Measurements from ENCODE around the gene VWA7. TPM values are rescaled to one million over a fixed set of nuclear protein-coding genes. Genes with fewer than 3 reads are reported as not detected.
A peak's percentile ranks its signal among the peaks of the same experiment; 100 is the strongest.

The VWA7 gene
- polyA plus RNA-seq, 1 of the 3 experiments (the other 2 are of a cell fraction): 0.56 TPM

DNA sequence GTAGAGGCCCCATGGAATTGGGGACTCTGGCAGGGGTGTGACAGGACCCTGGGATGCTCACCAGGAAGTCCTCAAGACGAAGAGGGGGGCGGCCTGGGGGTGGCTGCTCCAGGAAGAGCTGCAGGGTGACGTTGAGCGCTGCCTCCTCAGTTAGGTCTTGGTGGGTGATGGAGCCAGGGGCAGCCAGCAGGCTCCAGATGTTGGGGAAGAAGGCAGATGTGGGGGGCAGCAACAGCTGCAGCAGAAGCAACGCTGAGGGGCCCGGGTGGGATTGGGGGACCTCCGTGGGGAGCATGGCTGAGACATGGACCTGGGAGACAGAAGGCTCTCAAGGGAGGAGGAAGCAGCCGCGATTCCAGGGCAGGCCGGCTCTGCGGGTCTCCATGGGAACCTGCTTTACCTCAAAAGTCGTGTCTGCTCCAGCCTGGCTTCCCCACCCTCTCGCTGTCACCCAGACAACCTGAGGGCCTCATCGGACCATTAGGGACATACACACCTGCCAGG is 591 bp downstream of the VWA7 start:
- Histone ChIP-seq H3K9ac (0 out of 2 replicates have a peak overlapping the region, but pooled peaks have one; percentile 23), H4K20me1 (ENCODE audit: insufficient read depth) (no peaks in the 10 kb centered on the region), H3K27ac (ENCODE audit: low read depth in 2 of 2, low read length in 1 of 2) (no peak overlapping the region), H3K4me3 (ENCODE audit: low read depth in 2 of 2, low read length in 1 of 2) (no peak overlapping the region), H3K4me2 (peak overlapping the region; percentile 69), H3K9me2 (no peaks in the 10 kb centered on the region), H3K27me3 (ENCODE audit: insufficient read depth) (no peaks in the 10 kb centered on the region), H3K9me3 (no peaks in the 10 kb centered on the region), H2AFZ (ENCODE audit: low read depth) (no peak overlapping the region), H3K4me1 (ENCODE audit: control insufficient read depth in 1 of 2, insufficient read depth in 2 of 2, low read depth in 1 of 2, low read length in 1 of 2) (peaks cover 9 to 10% of the 10 kb centered on the region in 2 experiments; a peak in 2 of 4 replicates), H3K36me3 (replicated peaks in 1 of 2; ENCODE audit: control insufficient read depth in 1 of 2, insufficient read depth in 2 of 2, low read length in 1 of 2) (peaks cover 0 to 29% of the 10 kb centered on the region in 2 experiments), H3F3A (replicated peaks; ENCODE audit: insufficient read depth) (peaks cover 3% of the 10 kb centered on the region), H3K79me2 (ENCODE audit: insufficient read depth) (no peaks in the 10 kb centered on the region)
- ChIA-PET CTCF (interaction anchor here (2.0 to 9.9 kb wide), 2 partner anchors 9 to 14 kb away, joined by 8 to 62 read pairs; no protein-coding TSS in a partner anchor), POLR2A (no interaction called here)
- 53% methylated on average over 13 of the region's 14 CpGs for WGBS (ENCODE audit: low lambda C conversion rate)
- DNase-seq: no peak
- TF ChIP-seq SMC3 (IDR thresholded peaks at IDR 0.05; ENCODE audit: low read depth, low read length) (no peak), FOXM1 (IDR thresholded peaks at IDR 0.05; ENCODE audit: low read depth) (no peak), YY1 (IDR thresholded peaks at IDR 0.05; ENCODE audit: low read depth) (no peak), NRF1 (IDR thresholded peaks at IDR 0.05; ENCODE audit: low read depth, low read length) (no peak), ZBTB33 (IDR thresholded peaks at IDR 0.05; ENCODE audit: borderline replicate concordance, low read depth) (no peak), RCOR1 (IDR thresholded peaks at IDR 0.05; ENCODE audit: low read length) (no peak), TEAD4 (IDR thresholded peaks at IDR 0.05; ENCODE audit: borderline replicate concordance, insufficient read depth) (no peak), TAF1 (IDR thresholded peaks at IDR 0.05; ENCODE audit: borderline replicate concordance, low read depth, low read length) (no peak), EP300 (IDR thresholded peaks at IDR 0.05; ENCODE audit: borderline replicate concordance in 1 of 2, low read depth in 1 of 2, low read length in 1 of 2) (no peak)
- TF ChIP-seq, protein P1, sequence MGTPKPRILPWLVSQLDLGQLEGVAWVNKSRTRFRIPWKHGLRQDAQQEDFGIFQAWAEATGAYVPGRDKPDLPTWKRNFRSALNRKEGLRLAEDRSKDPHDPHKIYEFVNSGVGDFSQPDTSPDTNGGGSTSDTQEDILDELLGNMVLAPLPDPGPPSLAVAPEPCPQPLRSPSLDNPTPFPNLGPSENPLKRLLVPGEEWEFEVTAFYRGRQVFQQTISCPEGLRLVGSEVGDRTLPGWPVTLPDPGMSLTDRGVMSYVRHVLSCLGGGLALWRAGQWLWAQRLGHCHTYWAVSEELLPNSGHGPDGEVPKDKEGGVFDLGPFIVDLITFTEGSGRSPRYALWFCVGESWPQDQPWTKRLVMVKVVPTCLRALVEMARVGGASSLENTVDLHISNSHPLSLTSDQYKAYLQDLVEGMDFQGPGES (IDR thresholded peaks at IDR 0.05; ENCODE audit: low read depth, low read length): no peak

- H3K79me2 ChIP-seq (ENCODE audit: insufficient read depth): no peaks in the 10 kb centered on the region
- H3K27me3 ChIP-seq (ENCODE audit: insufficient read depth): no peaks in the 10 kb centered on the region
- 94% methylated on average over 19 of the region's 32 CpGs for WGBS (ENCODE audit: low lambda C conversion rate)
- no peak overlapping the region for H3K9ac ChIP-seq
- no peak for DNase-seq
- TF ChIP-seq FOXM1 (IDR thresholded peaks at IDR 0.05; ENCODE audit: low read depth) (no peak), NFIC (IDR thresholded peaks at IDR 0.05; ENCODE audit: borderline replicate concordance) (no peak), RXRA (IDR thresholded peaks at IDR 0.05; ENCODE audit: borderline replicate concordance, low read depth) (no peak), JUND (IDR thresholded peaks at IDR 0.05) (no peak), FOSL2 (IDR thresholded peaks at IDR 0.05; ENCODE audit: borderline replicate concordance, low read depth) (no peak), USF2 (IDR thresholded peaks at IDR 0.05; ENCODE audit: borderline replicate concordance, low read depth, low read length) (no peak), TEAD4 (IDR thresholded peaks at IDR 0.05; ENCODE audit: borderline replicate concordance, insufficient read depth) (no peak), GABPA (IDR thresholded peaks at IDR 0.05; ENCODE audit: low read depth) (no peak), RCOR1 (IDR thresholded peaks at IDR 0.05; ENCODE audit: low read length) (no peak)
- peaks cover 0 to 22% of the 10 kb centered on the region in 2 experiments for H3K36me3 ChIP-seq (replicated peaks in 1 of 2; ENCODE audit: control insufficient read depth in 1 of 2, insufficient read depth in 2 of 2, low read length in 1 of 2)
- no peaks in the 10 kb centered on the region for H4K20me1 ChIP-seq (ENCODE audit: insufficient read depth)
- H3K4me2 ChIP-seq: no peak overlapping the region
- no peak overlapping the region for H3K27ac ChIP-seq (ENCODE audit: low read depth in 2 of 2, low read length in 1 of 2)
- H3F3A ChIP-seq (replicated peaks; ENCODE audit: insufficient read depth): peaks cover 3% of the 10 kb centered on the region
- no peak overlapping the region for H2AFZ ChIP-seq (ENCODE audit: low read depth)
- ChIA-PET POLR2A (interaction anchor here (1.2 kb wide), 1 partner anchor 40 kb away, joined by 3 read pairs; the partner anchor contains the start of gene CLIC1), CTCF (interaction anchor here (0.8 to 9.9 kb wide), 4 partner anchors 10 to 54 kb away, joined by 3 to 62 read pairs (median 6); no protein-coding TSS in a partner anchor)
- H3K9me3 ChIP-seq: no peaks in the 10 kb centered on the region
- H3K4me3 ChIP-seq (ENCODE audit: low read depth in 2 of 2, low read length in 1 of 2): no peak overlapping the region
- no peaks in the 10 kb centered on the region for H3K9me2 ChIP-seq
- peaks cover 9 to 10% of the 10 kb centered on the region in 2 experiments; a peak in 2 of 4 replicates for H3K4me1 ChIP-seq (ENCODE audit: control insufficient read depth in 1 of 2, insufficient read depth in 2 of 2, low read depth in 1 of 2, low read length in 1 of 2)
Observed at GRCh38 chr6:31775633-31776484, 1.3 kb downstream of the VWA7 start.

Data from SK-N-SH (cell line).